ENCODE measurements around the gene CSMD2.

- TF ChIP-seq, protein P1, sequence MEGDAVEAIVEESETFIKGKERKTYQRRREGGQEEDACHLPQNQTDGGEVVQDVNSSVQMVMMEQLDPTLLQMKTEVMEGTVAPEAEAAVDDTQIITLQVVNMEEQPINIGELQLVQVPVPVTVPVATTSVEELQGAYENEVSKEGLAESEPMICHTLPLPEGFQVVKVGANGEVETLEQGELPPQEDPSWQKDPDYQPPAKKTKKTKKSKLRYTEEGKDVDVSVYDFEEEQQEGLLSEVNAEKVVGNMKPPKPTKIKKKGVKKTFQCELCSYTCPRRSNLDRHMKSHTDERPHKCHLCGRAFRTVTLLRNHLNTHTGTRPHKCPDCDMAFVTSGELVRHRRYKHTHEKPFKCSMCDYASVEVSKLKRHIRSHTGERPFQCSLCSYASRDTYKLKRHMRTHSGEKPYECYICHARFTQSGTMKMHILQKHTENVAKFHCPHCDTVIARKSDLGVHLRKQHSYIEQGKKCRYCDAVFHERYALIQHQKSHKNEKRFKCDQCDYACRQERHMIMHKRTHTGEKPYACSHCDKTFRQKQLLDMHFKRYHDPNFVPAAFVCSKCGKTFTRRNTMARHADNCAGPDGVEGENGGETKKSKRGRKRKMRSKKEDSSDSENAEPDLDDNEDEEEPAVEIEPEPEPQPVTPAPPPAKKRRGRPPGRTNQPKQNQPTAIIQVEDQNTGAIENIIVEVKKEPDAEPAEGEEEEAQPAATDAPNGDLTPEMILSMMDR (conservative IDR thresholded peaks at IDR 0.05 in 1 of 2, IDR thresholded peaks at IDR 0.05 in 1 of 2; ENCODE audit: low read depth in 1 of 2, low read length in 2 of 2), result no peak
- no peak for TF ChIP-seq EZH2 (IDR thresholded peaks at IDR 0.05; ENCODE audit: low read length, missing control alignments)
Observed at GRCh38 chr1:33792216-33792615, 372.8 kb downstream of the CSMD2 start.
